ENCODE data around the gene VSX1.

DNA sequence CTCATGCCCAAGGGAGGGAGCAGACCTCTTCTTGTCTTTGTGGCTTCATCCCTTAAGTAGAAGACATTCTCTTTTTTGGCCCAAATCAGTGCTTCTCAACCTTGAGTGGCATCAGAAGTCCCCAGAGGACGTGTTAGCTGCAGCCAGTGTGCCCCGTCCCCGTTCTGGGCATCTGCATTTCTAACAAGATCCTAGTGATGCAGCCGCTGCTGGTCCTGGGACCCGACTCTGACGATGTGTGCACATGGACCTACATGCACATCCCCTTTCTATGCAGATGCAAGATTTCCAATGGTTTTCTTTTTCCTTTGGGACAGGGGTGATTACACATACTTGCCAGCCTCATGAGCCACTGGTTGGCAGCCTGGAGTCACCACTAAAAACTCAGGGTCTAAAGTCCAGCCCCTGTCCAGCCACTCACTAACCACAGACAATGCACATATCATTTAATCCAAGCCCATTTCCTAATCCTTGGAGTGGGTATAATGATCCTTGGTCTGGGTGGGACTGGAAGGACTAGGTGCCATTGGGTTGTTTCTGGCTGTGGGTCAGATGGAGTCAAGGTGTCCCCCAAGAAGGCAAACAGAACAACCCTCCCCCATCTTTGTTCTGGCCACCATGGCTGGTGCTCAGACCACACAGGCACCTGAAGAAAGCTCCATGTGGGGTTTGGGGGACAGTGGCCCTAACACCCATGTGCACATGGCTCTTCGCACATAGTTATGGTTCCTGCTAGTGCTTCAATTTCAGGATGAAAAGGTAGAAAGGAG is 30.4 kb downstream of the VSX1 start:
- TF ChIP-seq, protein P1, sequence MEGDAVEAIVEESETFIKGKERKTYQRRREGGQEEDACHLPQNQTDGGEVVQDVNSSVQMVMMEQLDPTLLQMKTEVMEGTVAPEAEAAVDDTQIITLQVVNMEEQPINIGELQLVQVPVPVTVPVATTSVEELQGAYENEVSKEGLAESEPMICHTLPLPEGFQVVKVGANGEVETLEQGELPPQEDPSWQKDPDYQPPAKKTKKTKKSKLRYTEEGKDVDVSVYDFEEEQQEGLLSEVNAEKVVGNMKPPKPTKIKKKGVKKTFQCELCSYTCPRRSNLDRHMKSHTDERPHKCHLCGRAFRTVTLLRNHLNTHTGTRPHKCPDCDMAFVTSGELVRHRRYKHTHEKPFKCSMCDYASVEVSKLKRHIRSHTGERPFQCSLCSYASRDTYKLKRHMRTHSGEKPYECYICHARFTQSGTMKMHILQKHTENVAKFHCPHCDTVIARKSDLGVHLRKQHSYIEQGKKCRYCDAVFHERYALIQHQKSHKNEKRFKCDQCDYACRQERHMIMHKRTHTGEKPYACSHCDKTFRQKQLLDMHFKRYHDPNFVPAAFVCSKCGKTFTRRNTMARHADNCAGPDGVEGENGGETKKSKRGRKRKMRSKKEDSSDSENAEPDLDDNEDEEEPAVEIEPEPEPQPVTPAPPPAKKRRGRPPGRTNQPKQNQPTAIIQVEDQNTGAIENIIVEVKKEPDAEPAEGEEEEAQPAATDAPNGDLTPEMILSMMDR (optimal IDR thresholded peaks at IDR 0.05 in 1 of 3, IDR thresholded peaks at IDR 0.05 in 1 of 3, conservative IDR thresholded peaks at IDR 0.05 in 1 of 3; ENCODE audit: extremely low read depth in 1 of 3, insufficient read depth in 2 of 3, low read length in 3 of 3) = no peak
- no peak for TF ChIP-seq EZH2 (IDR thresholded peaks at IDR 0.05; ENCODE audit: low read length)
